ELR (cell line): ENCODE measurements around the gene SORL1.

ENCODE experiments used
- DNase-seq: peaks from one replicate; pipeline ENCODE4 v3.0.0-alpha.2; 2015; ENCODE audit warnings: low read depth

SORL1 gene

DNA sequence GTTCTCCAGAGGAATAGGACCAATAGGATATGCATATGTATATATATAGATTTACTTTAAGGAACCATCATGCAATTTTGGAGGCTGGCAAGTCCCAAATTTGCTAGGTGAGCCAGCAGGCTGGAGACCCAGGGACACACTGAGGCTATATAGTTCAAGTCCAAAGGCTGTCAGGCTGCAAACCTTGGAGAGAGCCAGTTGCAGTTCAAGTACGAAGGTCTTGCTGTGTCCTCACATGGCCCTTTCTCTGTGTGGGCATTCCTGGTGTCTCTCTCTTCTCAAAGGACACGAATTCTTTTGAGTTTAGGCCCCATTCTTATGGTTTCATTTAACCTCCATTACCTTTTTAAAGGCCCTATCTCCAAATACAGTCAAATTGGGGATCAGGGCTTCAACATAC lies 135.1 kb downstream of the SORL1 start:
- DNase-seq = no peak

DNA sequence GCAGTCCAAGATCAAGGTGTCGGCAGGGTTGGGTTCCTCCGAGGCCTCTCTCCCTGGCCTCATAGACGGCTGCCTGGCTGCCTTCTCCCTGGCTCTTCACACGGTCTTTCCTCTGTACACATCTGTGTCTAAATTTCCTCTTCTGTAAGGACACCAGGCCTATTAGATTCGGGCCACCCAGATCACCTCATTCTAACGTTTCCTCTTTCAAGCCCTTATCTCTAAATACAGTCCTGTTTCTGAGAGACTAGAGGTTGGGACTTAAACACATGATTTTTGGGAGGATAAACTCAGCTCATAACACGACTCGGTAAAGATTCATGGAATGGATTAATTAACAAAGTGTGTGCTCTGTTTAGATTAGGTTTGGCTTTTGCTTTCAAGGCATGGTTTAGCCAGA lies 136.6 kb downstream of the SORL1 start:
- DNase-seq = no peak

DNA sequence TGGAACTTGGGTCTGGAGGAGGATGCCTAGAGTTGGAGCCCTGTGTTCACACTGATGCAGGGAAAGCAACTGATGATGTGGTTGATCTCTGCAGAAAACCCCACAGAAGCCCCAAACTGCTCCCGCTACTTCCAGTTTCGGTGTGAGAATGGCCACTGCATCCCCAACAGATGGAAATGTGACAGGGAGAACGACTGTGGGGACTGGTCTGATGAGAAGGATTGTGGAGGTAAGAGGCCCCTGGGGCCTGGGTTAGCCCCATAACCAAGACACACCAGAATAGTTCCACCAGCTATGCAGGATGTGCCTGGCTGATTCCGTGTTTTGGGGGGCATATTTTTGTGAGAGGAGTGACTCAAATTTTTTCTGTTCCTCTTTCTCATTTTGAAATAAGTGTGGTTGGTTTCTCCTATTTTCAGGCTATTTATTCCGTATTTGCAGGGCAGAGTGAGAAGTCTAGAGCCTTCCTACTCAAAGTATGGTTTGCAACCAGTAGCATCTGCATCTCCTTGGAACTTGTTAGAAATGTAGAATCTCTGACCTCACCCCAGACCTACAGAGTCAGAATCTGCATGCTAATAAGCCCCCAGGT lies 137.9 kb downstream of the SORL1 start:
- no peak for DNase-seq

DNA sequence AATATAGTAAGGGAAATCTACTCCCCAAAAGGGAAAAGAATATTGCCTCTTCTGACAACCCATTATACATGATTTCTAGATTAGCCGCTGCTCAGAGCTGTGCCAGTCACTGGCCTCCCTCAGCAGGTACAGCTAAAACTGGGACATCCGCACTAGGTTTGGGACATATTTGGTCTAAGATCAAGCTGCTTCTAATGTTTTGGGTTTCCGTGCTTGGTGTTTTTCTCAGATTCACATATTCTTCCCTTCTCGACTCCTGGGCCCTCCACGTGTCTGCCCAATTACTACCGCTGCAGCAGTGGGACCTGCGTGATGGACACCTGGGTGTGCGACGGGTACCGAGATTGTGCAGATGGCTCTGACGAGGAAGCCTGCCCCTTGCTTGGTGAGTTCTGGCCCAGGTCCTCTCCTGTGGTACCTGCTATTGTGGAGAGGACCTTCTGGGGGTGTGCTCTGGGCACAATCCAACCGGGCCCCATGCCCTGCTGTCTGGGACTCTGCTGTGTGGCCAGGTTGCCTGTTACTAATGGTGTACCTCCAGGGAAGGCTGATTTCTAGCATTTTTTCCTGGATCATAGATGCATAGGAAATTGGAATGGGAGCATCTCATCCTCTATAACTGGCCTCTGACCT lies 138.8 kb downstream of the SORL1 start:
- no peak for DNase-seq

DNA sequence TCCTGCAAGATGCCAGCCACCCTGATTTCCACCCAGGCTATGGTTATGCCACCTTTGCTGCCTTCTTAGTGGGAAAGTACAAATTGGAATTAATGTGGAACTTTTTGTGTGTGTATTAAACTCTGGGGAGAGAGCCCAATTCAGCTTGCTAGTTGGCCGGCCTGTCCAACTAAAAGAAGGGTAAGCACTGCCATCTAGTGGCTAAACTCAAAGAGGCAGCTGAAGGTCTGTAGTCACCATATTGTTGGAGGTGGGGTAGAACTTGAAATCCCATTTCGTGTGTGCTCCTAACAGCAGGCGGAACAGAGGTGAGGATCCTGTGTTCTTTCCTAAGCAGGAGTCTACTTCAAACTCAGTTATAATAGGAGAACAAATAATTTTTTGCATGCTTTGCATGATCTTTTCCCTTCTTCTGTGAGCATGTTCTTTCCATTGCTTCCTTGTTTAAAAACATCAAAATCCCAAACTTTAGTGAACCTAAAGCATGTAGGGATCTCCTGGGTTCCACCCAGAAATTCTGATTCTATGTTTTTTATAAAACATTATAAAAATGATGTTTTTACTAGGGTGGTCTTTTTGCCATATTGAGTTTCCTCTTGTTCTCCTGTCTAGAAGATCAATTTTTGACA lies 139.4 kb downstream of the SORL1 start:
- DNase-seq = peak; percentile 81

DNA sequence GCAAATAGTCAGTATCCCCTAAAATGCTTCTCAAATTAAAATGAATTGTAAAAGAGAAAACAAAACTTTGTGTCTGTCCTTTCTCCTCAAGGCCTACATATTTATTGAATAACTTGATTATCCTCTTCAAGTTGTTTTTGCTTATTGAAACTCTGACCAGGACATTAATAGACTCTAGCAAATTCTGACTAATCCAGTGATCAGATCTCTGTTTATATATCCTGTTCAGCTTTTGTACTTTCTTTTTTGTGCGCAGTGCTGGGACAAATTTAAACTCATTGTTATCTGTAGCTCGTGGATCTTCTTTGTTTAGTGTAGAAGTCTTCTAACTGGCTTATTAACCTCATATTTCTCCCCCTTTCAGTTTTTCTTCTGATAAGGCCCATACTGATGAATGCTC lies 140.6 kb downstream of the SORL1 start:
- DNase-seq = no peak

DNA sequence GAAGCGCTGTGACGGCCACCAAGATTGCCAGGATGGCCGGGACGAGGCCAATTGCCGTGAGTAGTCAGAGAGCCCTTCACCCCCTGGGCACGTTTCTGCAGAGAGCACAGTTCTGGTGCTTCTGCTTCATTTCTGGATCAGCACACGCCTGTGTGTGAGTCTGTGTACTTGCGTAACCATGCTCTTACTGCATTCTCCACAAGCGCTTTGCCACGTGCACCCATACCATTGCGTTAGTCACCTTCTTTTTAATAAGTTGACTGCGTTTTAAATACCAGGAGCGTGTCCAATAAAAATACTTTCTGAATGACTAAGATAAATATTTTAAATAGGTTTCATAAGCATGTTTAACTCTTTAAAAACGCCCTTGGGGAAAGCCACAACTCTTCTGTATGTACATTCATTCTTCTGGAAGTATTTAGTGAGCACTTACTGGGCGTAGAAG lies 143.6 kb downstream of the SORL1 start:
- DNase-seq = peak; percentile 98

DNA sequence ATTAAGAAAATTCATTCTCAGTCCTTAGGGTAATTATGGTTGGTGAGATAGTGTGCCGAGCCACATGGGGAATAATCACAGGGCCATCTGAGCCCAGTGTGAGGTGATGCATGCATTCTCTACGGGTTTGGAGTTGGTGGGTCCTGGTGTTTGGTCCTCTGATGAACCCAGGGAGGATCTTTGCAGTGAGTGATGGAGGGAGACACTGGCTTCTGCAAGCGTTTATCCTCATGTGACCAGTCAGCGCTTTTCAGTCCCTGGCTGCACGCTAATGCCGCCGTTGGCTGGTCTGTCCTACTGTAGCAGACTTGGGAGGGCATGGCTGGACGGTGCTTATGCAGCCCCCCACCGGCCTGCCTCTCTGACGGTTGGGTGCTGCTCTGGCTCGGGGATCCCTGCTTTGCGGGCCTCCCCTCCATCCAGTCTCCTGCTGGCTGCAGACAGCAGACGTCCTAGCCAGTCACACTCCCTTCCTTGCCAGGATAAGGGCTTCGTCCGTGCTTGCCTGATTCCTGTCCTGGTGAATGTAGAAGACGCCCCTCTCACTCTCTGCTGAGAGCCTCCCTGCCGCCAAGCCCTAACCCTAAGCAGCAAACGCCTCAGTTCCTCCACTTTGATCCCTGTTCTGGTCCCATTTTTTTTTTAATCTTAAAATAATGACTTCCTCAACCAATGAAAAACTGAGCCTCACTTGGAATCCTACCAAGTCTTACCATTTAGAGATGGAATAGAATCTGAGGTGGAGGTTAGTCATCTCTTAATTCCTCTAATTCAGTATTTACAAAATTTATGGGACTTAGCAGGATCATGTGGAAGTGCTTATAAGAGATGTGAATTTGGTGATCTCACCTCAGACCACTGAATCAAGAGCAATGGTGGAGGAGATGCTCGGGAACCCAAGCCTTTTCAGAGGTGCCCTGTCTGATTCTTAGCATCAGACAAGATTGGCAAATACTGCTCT lies 144.4 kb downstream of the SORL1 start:
- peak; percentile 17 for DNase-seq

DNA sequence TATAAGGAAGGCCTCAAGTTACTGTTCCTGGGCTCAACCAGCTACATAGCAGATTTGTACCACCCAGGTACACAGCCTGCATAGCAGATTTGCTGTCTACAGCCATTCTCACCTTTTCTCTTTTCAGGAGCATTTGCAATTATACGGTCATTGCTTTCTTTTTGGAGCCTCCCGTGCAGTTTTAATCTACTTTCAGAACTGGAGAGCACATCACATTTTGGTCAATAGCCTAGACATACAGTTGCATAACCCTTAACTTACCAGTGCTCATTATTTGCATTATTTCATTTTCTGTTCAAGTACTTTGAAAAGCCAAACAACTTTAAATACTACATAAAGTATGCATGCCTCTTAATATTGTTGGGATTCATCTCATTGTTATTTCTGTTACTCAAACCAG lies 151.2 kb downstream of the SORL1 start:
- no peak for DNase-seq

DNA sequence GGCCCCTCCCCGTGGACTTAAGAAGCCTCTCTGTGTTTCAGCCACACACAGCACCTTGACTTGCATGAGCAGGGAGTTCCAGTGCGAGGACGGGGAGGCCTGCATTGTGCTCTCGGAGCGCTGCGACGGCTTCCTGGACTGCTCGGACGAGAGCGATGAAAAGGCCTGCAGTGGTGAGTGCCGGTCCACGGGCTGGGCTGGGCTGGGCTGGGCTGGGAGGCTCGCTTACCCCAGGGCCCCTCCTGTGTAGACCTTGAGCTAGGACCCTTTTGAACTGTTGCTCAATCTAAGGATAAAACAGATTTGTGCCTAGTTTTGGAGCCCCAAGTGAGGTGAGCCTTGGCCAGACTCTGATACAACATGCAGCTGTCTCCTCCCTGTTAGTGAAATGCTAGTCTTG lies 152.0 kb downstream of the SORL1 start:
- no peak for DNase-seq

DNA sequence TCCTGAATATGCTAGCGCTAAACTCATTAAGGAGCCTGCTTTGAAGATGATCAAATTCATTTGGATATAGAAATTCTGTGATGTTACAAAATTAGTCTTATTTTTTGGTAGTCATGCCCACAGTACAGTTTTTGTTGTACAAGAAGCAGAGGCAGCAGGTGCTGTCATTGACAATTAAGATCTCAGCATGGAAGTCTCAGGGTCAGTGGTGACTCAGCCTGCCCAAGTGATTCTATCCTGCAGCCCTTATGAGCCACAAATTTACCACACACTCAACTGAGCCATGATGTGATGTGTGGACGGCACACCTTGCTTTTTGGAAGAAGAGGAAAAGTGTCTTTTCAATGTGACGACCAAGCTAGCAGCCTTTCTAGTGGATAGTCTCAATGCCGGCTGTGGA lies 154.2 kb downstream of the SORL1 start:
- DNase-seq = no peak

DNA sequence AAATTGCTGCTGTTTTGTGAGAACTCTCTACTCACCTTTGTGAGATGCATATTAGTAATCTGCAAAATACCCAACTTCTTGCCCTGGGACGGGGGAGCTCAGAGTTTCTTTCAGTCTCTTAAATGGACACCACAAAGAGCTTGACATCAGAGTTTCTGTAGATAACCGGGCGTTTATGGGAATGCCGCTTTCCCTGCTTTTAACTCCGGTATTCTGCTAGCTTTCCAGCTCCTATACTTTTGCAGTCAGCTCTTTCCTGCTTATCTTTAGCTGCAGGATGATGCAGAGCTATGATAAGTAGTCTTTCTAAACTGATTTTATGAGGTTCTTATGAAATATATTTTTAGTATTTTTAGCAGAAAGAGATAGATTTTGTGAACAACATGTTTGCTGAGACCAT lies 155.2 kb downstream of the SORL1 start:
- no peak for DNase-seq

DNA sequence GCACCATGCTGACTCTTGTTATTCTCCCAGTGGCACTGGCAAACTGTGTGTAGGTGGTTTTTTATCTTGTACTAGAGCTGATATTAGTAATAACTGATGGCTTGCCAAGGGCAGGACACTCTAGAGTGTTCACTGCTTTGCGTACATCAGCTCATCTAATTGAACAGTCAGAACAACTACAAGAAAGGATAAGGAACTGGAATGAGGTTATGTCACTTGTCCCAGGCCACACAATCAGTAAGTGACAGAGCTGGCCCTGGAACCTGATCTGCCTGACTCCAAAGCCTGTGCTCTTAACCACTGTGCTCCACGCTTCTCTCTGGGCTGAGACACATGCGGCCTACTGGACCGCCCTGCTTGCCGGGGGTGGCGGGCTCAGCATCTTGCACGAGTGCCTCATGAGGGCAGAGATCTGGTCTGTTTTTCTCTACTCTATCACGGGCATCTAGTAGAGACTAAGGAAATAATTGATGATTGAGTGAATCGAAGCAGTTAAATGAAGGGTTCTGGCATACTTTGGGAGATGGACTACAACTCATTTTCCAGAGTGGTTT lies 156.5 kb downstream of the SORL1 start:
- no peak for DNase-seq

DNA sequence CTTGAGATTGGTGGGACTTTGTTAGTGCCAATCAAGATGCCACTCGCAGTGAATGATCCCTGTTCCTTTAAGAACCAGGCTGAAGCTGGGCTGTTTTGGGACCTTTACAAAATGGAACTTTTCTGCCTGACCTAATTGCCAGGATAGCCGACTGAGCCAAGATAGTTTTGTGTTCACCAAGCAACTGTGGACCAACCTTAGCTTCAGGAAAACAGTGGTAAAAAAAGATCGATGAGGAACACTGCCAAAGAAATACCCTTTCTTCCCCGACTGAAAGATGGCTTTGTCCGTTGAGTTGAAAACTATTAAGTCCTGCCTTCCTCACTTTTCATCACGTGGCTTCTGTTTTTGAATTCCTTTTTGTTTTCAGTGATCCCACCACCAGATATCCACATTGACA lies 158.6 kb downstream of the SORL1 start:
- no peak for DNase-seq

DNA sequence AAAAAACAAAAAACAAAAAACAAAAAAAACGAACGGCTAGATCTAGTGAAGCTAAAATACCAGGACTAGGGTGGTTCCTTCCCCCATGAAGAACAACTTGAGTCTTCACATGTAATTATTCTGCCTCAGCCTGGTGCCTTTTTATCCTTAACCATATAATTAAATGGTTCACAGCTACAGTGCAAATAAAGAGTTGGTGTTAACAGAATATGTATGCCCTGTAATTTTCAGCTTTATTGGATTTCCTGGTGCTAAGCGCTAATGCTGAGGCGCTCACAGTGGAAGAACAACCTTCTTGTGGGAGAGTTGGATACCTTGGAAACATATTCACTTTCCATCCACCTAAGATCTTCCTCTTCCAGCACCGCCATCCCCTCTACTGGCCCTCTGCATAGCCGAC lies 159.1 kb downstream of the SORL1 start:
- no peak for DNase-seq

DNA sequence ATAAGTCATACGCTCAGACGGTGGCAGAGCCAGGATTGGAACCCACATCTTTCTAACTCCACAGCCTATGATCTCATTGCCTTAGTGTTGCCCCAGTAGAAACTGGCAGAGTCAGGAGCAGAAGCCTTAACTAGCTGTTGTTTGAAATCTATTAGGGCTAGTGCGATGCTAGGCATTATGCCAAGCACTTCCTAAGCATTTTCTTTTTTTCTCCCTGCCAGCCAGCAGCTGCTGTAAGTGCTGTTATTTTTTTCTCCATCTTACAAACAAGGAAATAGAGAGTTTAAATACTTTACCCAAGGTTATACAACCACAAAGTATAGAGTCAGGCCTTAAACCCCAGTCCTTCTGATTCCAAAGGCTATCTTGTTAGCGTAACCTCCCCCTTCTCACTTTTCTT lies 161.6 kb downstream of the SORL1 start:
- no peak for DNase-seq

DNA sequence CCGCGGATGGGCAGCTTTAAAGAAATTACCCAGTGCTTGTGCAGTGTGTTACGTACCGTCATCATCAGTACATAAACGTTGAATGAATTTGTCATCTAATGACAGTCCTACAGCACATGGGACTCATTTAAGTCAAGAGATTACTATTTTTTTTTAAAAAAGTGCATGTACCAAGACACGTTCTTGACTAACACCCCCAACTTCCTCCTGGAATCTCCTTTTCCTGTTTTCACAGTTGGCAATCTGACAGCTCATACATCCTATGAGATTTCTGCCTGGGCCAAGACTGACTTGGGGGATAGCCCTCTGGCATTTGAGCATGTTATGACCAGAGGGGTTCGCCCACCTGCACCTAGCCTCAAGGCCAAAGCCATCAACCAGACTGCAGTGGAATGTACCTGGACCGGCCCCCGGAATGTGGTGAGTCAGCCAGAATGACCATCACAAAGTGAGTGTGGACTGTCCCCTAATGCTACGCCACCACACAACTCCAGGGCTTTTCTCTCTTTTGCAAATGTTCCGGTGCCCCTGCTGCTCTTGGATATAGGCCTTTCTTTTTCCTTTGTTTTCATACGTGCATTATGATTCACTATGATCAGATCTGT lies 162.6 kb downstream of the SORL1 start:
- DNase-seq = peak; percentile 10

DNA sequence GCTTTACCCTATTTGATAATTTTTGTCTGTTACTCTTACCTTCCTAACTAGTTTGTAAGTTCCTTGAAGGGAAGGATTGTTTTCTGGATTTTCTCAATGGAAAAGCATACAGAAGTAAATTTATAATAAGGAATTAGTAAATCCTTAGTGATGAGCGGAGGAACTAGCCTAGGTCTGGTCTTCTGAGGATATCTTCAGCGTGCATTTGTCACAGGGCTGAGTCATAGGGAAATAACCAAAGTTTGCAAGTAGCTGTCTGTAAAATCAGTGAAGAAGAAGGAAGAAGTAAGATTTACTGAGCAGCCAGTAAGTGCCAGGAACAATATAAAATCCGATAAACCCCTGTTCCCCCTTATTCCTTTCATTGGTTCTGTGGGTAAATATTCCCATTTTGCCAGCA lies 163.4 kb downstream of the SORL1 start:
- DNase-seq = peak; percentile 57

DNA sequence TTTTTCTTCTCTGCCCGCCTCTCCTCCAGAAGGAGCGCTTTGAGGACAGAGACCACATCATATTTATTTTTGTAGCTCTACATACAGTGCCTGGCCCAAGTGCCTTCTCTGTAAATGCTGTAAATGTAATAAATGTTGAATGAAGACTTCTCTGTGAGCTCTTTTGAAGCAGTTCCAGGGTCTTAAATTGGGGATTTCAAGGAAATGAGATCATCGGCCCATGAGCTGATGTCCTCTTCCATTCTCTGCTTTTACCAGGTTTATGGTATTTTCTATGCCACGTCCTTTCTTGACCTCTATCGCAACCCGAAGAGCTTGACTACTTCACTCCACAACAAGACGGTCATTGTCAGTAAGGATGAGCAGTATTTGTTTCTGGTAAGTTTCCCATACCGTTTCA lies 166.4 kb downstream of the SORL1 start:
- no peak for DNase-seq

DNA sequence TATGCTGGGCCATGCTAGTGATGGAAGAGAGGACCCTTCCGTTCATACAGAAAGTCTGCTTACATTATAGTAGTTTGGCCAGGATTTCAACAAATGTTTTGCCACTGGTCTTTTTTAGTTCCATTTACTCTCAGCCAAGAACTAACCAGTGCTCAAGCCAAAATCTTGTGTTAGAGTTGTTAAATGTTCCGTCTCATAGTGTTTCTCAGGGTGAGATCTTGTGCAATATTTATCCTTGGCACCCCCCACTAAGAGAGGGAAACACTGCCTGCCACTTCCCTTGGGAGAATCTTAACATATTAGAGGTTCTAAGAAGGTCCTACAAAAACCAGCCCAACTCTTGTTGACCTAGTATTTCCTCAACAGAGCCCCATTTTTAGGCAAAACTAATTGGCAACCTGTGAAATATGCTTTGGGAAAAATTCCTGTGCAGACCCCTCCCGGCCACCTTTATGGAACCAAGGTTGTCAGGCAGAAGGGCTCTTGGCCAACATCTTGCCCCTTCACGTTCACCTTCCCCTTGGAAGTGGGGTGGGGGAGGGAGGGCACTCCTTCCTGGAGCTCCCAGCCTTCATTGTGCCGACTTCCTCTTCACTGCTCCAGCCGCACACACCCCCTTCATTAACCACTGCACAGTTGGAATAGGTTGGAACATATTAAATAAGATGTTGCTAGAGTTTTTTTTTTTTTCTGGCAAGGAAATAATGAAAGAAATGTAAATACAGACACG lies 173.8 kb downstream of the SORL1 start:
- no peak for DNase-seq

DNA sequence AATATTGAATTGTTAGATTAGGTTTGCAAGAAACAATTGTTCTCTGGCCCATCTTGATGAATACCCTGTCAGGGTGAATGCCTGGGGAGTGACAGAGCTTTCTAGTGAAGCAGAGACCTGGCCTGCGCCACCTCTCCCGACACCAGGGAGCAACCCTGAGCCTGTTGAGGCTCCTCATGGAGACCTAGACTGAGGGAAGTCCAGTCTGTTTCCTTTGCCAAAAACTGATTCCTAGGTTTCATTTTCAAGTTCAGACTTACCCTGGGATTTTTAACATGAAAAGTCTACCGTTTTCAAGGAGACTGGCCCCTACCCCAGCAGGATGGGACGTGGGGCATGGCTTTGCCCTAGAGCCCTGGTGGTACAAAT lies 174.4 kb downstream of the SORL1 start:
- DNase-seq = no peak
